CD4-positive, alpha-beta T cell (primary cell): ENCODE data around the gene TEX22. TPM values are rescaled to one million over a fixed set of nuclear protein-coding genes. Genes with fewer than 3 reads are reported as not detected.

ENCODE experiments used
- ATAC-seq: fragments of 200-7000 bp; cut with Tn5 transposase; one replicate; pipeline ENCODE4 v1.10.0; 2022; ENCODE audit warnings: mild to moderate bottlenecking; ENCODE audit not compliant: poor library complexity
- CTCF ChIA-PET: fragments of 350-600 bp; sonication (Branson Sonifier 250); formaldehyde crosslinking; loops from one replicate; lab custom pipeline; 2021; ENCODE audit warnings: antibody characterized with exemption, inconsistent platforms; lab: Charles Lee
- POLR2A ChIA-PET: fragments of 350-600 bp; sonication (Branson Sonifier 250); formaldehyde crosslinking; loops from one replicate; lab custom pipeline; 2021; ENCODE audit warnings: antibody characterized with exemption, inconsistent platforms; lab: Charles Lee
- DNase-seq, 14 experiments: peaks; one replicate each; pipeline ENCODE4 v3.0.0-alpha.2; 2013 to 2020; ENCODE audit warnings: mixed read lengths in 2 of 14
- H3K27ac ChIP-seq, 2 donors: one replicate each; pipeline versions ENCODE4 v1.5.1 to v1.7.0; 2013; ENCODE audit warnings: low read length in 2 of 2, low read depth in 1 of 2, mild to moderate bottlenecking in 1 of 2
- H3K27me3 ChIP-seq, 2 experiments: 1 replicate in 1 of 2; 2 replicates in 1 of 2; pipeline versions ENCODE4 v1.6.1 to v1.7.0; 2013; ENCODE audit warnings: low read length in 2 of 2, control low read depth in 1 of 2, mild to moderate bottlenecking in 1 of 2, moderate library complexity in 1 of 2; ENCODE audit not compliant: insufficient read depth in 2 of 2, control insufficient read depth in 1 of 2
- H3K36me3 ChIP-seq: one replicate; pipeline ENCODE4 v1.6.1; 2013; ENCODE audit warnings: low read length, control low read depth; ENCODE audit not compliant: insufficient read depth
- H3K4me1 ChIP-seq: one replicate; pipeline ENCODE4 v1.6.1; 2013; ENCODE audit warnings: low read length, control low read depth; ENCODE audit not compliant: insufficient read depth
- H3K4me3 ChIP-seq: one replicate; pipeline ENCODE4 v1.5.1; 2013; ENCODE audit warnings: mild to moderate bottlenecking, low read length, moderate library complexity
- H3K9me3 ChIP-seq, 2 experiments: 1 replicate in 1 of 2; 2 replicates in 1 of 2; pipeline versions ENCODE4 v1.6.1 to v1.7.0; 2013; ENCODE audit warnings: low read length in 2 of 2, mild to moderate bottlenecking in 2 of 2, control low read depth in 1 of 2, moderate library complexity in 1 of 2; ENCODE audit not compliant: control insufficient read depth in 1 of 2, insufficient read depth in 1 of 2
- H3K27ac Mint-ChIP-seq: one replicate; pipeline ENCODE4 v1.8.0; 2020; ENCODE audit warnings: mixed read lengths
- H3K27me3 Mint-ChIP-seq: one replicate; pipeline ENCODE4 v1.8.0; 2021; ENCODE audit warnings: mixed read lengths
- H3K36me3 Mint-ChIP-seq: one replicate; pipeline ENCODE4 v1.8.0; 2021; ENCODE audit warnings: low read depth, mixed read lengths
- H3K4me1 Mint-ChIP-seq: one replicate; pipeline ENCODE4 v1.8.0; 2021; ENCODE audit warnings: low read depth, mixed read lengths
- H3K4me3 Mint-ChIP-seq: one replicate; pipeline ENCODE4 v1.8.0; 2020; ENCODE audit warnings: mild to moderate bottlenecking, mixed read lengths
- H3K9me3 Mint-ChIP-seq: one replicate; pipeline ENCODE4 v1.8.0; 2020; ENCODE audit warnings: mixed read lengths
- intact Hi-C, 2 experiments: fragments of 100-400 bp; cut with DNase I in 1 of 2; cut with micrococcal nuclease in 1 of 2; formaldehyde crosslinking; loops; one replicate each; pipeline versions ENCODE4 v1.15.1 to v1.9.0; 2023 to 2025; cut with DNase I, micrococcal nuclease
- total RNA-seq, 174 experiments: library from RNA in 2 of 174; stranded (reverse) in 2 of 174; gene quantifications; one replicate each; pipeline ENCODE4 v1.2.3 and lab custom pipeline; 2021 to 2026
- TF ChIP-seq, protein P1 (sequence below): fragments of 200-600 bp; IDR thresholded peaks from one replicate; pipeline ENCODE4 v1.8.0; 2022; ENCODE audit warnings: antibody characterized with exemption, mild to moderate bottlenecking

The TEX22 gene
- total RNA-seq, 2 experiments from 2014 or later = 1.3 to 2.8 TPM

DNA sequence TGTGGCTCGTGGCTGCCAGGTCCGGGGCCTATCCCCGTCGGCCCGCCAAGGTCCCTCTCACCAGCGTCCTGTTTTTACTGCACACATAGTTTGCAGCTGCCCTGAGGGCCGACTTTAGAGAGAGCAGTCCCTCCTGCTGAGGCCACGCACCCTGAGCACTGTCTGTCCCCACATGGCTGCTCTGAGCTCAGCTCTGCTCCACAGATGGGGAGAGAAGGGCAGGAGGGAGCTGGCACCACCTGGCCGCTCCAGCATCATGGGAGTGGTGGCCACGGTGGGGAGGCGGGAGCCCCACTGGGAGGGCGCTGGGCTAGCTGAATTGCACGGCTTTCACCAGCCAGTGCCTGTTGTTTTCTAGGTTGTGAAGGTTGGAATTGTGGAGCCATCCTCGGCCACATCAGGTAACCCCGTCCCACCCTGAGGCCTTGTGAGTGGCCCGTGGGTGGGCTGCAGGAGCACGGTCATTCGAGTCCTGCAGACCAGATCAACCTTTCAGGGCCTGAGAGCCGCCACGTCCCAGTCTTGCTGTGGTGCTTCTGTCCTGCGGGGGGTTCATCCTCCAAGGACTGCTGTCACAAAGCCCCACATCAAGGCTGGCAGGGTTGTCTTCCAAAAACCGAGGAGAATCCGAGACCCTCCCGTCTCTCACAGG is 7.4 kb upstream of the TEX22 start:
- Mint-ChIP-seq H3K27me3 (no peaks in the 10 kb centered on the region), H3K27ac (no peak overlapping the region), H3K36me3 (no peaks in the 10 kb centered on the region), H3K9me3 (no peaks in the 10 kb centered on the region), H3K4me1 (no peaks in the 10 kb centered on the region), H3K4me3 (no peak overlapping the region)
- no peak overlapping the region for H3K4me3 ChIP-seq
- TF ChIP-seq, protein P1, sequence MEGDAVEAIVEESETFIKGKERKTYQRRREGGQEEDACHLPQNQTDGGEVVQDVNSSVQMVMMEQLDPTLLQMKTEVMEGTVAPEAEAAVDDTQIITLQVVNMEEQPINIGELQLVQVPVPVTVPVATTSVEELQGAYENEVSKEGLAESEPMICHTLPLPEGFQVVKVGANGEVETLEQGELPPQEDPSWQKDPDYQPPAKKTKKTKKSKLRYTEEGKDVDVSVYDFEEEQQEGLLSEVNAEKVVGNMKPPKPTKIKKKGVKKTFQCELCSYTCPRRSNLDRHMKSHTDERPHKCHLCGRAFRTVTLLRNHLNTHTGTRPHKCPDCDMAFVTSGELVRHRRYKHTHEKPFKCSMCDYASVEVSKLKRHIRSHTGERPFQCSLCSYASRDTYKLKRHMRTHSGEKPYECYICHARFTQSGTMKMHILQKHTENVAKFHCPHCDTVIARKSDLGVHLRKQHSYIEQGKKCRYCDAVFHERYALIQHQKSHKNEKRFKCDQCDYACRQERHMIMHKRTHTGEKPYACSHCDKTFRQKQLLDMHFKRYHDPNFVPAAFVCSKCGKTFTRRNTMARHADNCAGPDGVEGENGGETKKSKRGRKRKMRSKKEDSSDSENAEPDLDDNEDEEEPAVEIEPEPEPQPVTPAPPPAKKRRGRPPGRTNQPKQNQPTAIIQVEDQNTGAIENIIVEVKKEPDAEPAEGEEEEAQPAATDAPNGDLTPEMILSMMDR = no peak
- no peak overlapping the region for H3K27ac ChIP-seq
- ChIA-PET POLR2A (no interaction called here), CTCF (no interaction called here)
- peaks cover 16% of the 10 kb centered on the region for H3K4me1 ChIP-seq
- no peaks in the 10 kb centered on the region for H3K9me3 ChIP-seq
- intact Hi-C loops = no loop called here
- peak in 1 of 14 experiments; percentile 0 for DNase-seq
- no peaks in the 10 kb centered on the region for H3K27me3 ChIP-seq
- no peak for ATAC-seq
- no peaks in the 10 kb centered on the region for H3K36me3 ChIP-seq

DNA sequence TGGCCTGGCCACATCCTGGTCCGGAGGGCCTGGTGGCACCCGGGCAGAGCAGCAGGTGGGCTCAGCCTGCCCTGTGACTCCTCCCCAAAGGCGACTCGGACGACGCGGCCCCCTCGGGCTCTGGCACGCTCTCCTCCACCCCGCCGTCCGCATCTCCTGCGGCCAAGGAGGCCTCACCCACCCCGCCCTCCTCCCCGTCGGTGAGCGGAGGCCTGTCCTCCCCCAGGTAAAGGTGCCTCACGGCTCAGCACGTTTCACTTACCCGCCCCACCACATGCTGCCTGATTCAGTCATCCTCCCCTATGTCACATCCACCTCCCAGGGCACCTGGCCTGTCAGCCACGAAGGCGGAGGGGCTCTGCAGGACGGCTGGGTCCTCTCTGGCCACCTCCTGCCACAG is 6.8 kb upstream of the TEX22 start:
- Mint-ChIP-seq H3K27ac (no peak overlapping the region), H3K9me3 (no peaks in the 10 kb centered on the region), H3K36me3 (no peaks in the 10 kb centered on the region), H3K27me3 (no peaks in the 10 kb centered on the region), H3K4me1 (no peaks in the 10 kb centered on the region), H3K4me3 (no peak overlapping the region)
- Histone ChIP-seq H3K36me3 (no peaks in the 10 kb centered on the region), H3K4me3 (no peak overlapping the region), H3K27ac (no peak overlapping the region), H3K27me3 (no peaks in the 10 kb centered on the region), H3K4me1 (peaks cover 16% of the 10 kb centered on the region), H3K9me3 (no peaks in the 10 kb centered on the region)
- intact Hi-C loops = no loop called here
- TF ChIP-seq, protein P1 = no peak
- ATAC-seq (no peak), DNase-seq (no peak)
- CTCF ChIA-PET = no interaction called here
- POLR2A ChIA-PET = no interaction called here

DNA sequence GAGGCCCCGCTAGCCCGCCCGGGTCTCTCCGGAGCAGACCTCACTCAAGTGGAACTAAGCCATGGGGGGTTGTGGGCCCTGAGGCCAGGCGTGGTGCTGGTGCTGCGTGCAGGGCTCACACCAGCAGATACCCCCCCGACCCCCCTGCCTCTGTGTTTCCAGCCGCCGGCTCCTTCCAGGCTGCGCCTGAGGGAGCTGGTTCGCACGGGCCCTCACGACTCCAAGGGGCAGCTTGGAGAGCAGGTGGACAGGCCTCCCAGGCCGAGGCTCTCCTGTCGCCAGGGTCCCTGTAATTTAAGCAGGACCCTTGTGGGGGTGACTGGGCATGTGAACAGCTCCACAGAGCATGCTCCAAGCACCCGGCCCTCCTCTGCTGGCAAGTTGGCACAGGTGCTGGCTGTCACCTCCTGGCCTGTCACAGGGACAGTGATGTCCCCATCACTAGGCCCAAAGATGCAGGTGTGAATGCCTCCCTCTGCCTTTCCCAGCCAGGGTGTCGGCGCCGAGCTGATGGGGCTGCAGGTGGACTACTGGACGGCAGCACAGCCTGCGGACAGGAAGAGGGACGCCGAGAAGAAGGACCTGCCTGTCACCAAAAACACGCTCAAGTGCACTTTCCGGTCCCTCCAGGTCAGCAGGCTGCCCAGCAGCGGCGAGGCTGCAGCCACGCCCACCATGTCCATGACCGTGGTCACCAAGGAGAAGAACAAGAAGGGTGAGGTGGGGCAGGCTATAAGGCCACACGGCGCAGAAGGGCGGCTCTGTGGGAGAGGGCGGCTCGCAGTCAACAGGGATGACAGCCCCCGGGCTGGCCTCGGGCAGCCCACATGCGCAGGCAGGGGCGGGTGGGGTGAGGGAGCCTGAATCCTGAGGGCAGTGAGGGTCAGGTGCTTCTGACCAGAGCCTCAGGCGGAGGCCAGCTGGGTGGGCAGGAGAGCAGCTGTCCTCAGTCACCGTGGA is 5.9 kb upstream of the TEX22 start:
- CTCF ChIA-PET = no interaction called here
- Mint-ChIP-seq H3K27me3 (no peaks in the 10 kb centered on the region), H3K4me1 (no peaks in the 10 kb centered on the region), H3K9me3 (no peaks in the 10 kb centered on the region), H3K27ac (no peak overlapping the region), H3K4me3 (no peak overlapping the region), H3K36me3 (no peaks in the 10 kb centered on the region)
- Histone ChIP-seq H3K36me3 (no peaks in the 10 kb centered on the region), H3K4me3 (no peak overlapping the region), H3K4me1 (peaks cover 18% of the 10 kb centered on the region), H3K27me3 (no peaks in the 10 kb centered on the region), H3K9me3 (no peaks in the 10 kb centered on the region), H3K27ac (no peak overlapping the region)
- intact Hi-C loops = no loop called here
- TF ChIP-seq, protein P1 = no peak
- DNase-seq = no peak
- POLR2A ChIA-PET = no interaction called here
- no peak for ATAC-seq
